Right lobe of liver (tissue), 6 donors: ENCODE data around the gene CXXC1. TPM values are rescaled to one million over a fixed set of nuclear protein-coding genes. Genes with fewer than 3 reads are reported as not detected.

ENCODE experiments used
- ATAC-seq, 4 donors: fragments of 200-7000 bp; cut with Tn5 transposase; one replicate each; pipeline ENCODE4 v1.9.1; 2020; ENCODE audit warnings: mild to moderate bottlenecking in 4 of 4, moderate library complexity in 4 of 4
- DNase-seq, 3 donors: peaks; one replicate each; pipeline ENCODE4 v3.0.0-alpha.2; 2020
- H3K27ac ChIP-seq, 3 donors: fragments of 200-600 bp; one replicate each; pipeline ENCODE4 v1.8.0; 2022
- H3K27me3 ChIP-seq, 2 donors: fragments of 200-600 bp; one replicate each; pipeline ENCODE4 v1.8.0; 2022
- H3K36me3 ChIP-seq, 4 donors: fragments of 200-600 bp; sonication (generic) in 1 of 4; one replicate each; pipeline versions ENCODE4 v1.5.1 to v1.8.0; 2017 to 2022; ENCODE audit warnings: control low read depth in 1 of 4
- H3K4me1 ChIP-seq, 4 donors: fragments of 200-600 bp; sonication (generic) in 1 of 4; one replicate each; pipeline versions ENCODE4 v1.5.1 to v1.8.0; 2017 to 2022; ENCODE audit warnings: control low read depth in 1 of 4
- H3K4me3 ChIP-seq, 3 donors: fragments of 200-600 bp; one replicate each; pipeline ENCODE4 v1.8.0; 2022
- H3K9me3 ChIP-seq, 4 donors: fragments of 200-600 bp; sonication (generic) in 1 of 4; one replicate each; pipeline versions ENCODE4 v1.5.1 to v1.8.0; 2017 to 2022; ENCODE audit warnings: control low read depth in 1 of 4
- CTCF ChIP-seq, 4 donors: fragments of 200-600 bp in 3 of 4; fragments of 450-650 bp in 1 of 4; IDR thresholded peaks; one replicate each; pipeline versions ENCODE4 v1.5.1 to v1.8.0; 2016 to 2022; ENCODE audit warnings: antibody characterized with exemption in 4 of 4, mild to moderate bottlenecking in 2 of 4
- POLR2A ChIP-seq: fragments of 450-650 bp; IDR thresholded peaks from one replicate; pipeline ENCODE4 v1.6.1; 2017; ENCODE audit warnings: antibody characterized with exemption, mild to moderate bottlenecking
- WGBS: methylation state at CpG from one replicate; pipeline ENCODE4 v1.1.6; 2018; ENCODE audit warnings: low coverage, low lambda C conversion rate; ENCODE audit not compliant: insufficient coverage; ENCODE audit errors: missing lambda C conversion rate; 5-methylcytosine and 5-hydroxymethylcytosine counted together
- intact Hi-C, 2 donors: fragments of 100-400 bp; cut with DNase I; formaldehyde crosslinking; loops; one replicate each; pipeline versions ENCODE4 v1.11.2 to v1.14.1; 2022
- total RNA-seq, 6 experiments: library from RNA; depleted of rRNA in 2 of 6; stranded (reverse); fragments of >200 nt in 2 of 6; fragmentation: NEBNext Ultra II Directional in 3 of 6; extraction: Animal tissue kit (Norgen Biotek cat#: 25700) in 3 of 6; gene quantifications; one replicate each; pipeline versions ENCODE4 v1.1.0 to v1.2.4, GENCODE V29; 2016 to 2023
- donor health status: DM: no; HTN: yes; CAD: no.
- donor health status: DM: no; HTN: no; CAD: no.
- donor health status: DM: no; HTN: no; CAD: no.
- donor health status: DM: no; HTN: yes; CAD: no.
- donor health status: DM: no; HTN: yes; CAD: no.

Gene CXXC1
- total RNA-seq, 6 experiments from 2014 or later, result 16.4 to 34.9 (median 26.1) TPM

- no peak for DNase-seq
- Histone ChIP-seq H3K36me3 (peaks cover 7 to 93% (median 40%) of the 10 kb centered on the region in 4 donors), H3K4me3 (no peak overlapping the region), H3K9me3 (no peaks in the 10 kb centered on the region), H3K27ac (no peak overlapping the region), H3K4me1 (peaks cover 0 to 12% (median 2%) of the 10 kb centered on the region in 4 donors), H3K27me3 (no peaks in the 10 kb centered on the region)
- no CpG with 5 or more reads among the region's 10 CpGs for WGBS
- no peak for TF ChIP-seq POLR2A
- no peak for TF ChIP-seq CTCF (IDR thresholded peaks at IDR 0.05)
- intact Hi-C loops, result no loop called here
- peak in 1 of 4 donors; percentile 18 for ATAC-seq
Measured at GRCh38 chr18:50274941-50275340, 12.6 kb downstream of the CXXC1 start.

- H3K4me1 ChIP-seq, result peaks cover 0 to 3% (median 0%) of the 10 kb centered on the region in 4 donors
- 84% methylated on average over 3 of the region's 17 CpGs for WGBS
- TF ChIP-seq POLR2A, result no peak
- TF ChIP-seq CTCF (IDR thresholded peaks at IDR 0.05), result no peak
- H3K9me3 ChIP-seq, result no peaks in the 10 kb centered on the region
- intact Hi-C loops, result no loop called here
- H3K36me3 ChIP-seq, result peaks cover 7 to 94% (median 42%) of the 10 kb centered on the region in 4 donors
- DNase-seq (no peak), ATAC-seq (no peak)
- H3K27me3 ChIP-seq, result no peaks in the 10 kb centered on the region
- no peak overlapping the region for H3K27ac ChIP-seq
- no peak overlapping the region for H3K4me3 ChIP-seq
Measured at GRCh38 chr18:50274044-50274442, 13.4 kb downstream of the CXXC1 start.

- Histone ChIP-seq H3K4me1 (no peaks in the 10 kb centered on the region), H3K36me3 (peaks cover 7 to 89% (median 43%) of the 10 kb centered on the region in 4 donors), H3K27me3 (no peaks in the 10 kb centered on the region), H3K27ac (no peak overlapping the region), H3K4me3 (no peak overlapping the region), H3K9me3 (no peaks in the 10 kb centered on the region)
- intact Hi-C loops, result no loop called here
- DNase-seq (no peak), ATAC-seq (no peak)
- TF ChIP-seq POLR2A (no peak), CTCF (IDR thresholded peaks at IDR 0.05) (no peak)
- 88% methylated on average over 7 of the region's 23 CpGs for WGBS
Measured at GRCh38 chr18:50273203-50274043, 14.1 kb downstream of the CXXC1 start.

GRCh38 chr18:50272568-50272967 lies 14.9 kb downstream of the CXXC1 start:
- Histone ChIP-seq H3K9me3 (no peaks in the 10 kb centered on the region), H3K27ac (no peak overlapping the region), H3K27me3 (no peaks in the 10 kb centered on the region), H3K4me1 (no peaks in the 10 kb centered on the region), H3K36me3 (peaks cover 7 to 83% (median 43%) of the 10 kb centered on the region in 4 donors), H3K4me3 (no peak overlapping the region)
- TF ChIP-seq POLR2A (no peak), CTCF (IDR thresholded peaks at IDR 0.05) (no peak)
- DNase-seq, result no peak
- WGBS, result 100% methylated on average over 2 of the region's 5 CpGs
- ATAC-seq, result no peak
- intact Hi-C loops, result no loop called here
